GM23248 (cell line): Measurements from ENCODE around the gene PRDM16. TPM values are rescaled to one million over a fixed set of nuclear protein-coding genes. Genes with fewer than 3 reads are reported as not detected.
A peak's percentile ranks its signal among the peaks of the same experiment; 100 is the strongest.

Source experiments
- DNase-seq: peaks from one replicate; pipeline ENCODE4 v3.0.0-alpha.2; 2015
- H2AFZ ChIP-seq: fragments of 200-600 bp; sonication (generic); 2 replicates; pipeline ENCODE4 v1.6.1; 2016; ENCODE audit warnings: antibody characterized with exemption
- H3F3A ChIP-seq: fragments of 200-600 bp; sonication (generic); 2 replicates; pipeline ENCODE4 v1.6.1; 2016; ENCODE audit warnings: mild to moderate bottlenecking, antibody characterized with exemption, mixed run types; ENCODE audit not compliant: insufficient read depth
- H3K27ac ChIP-seq: fragments of 200-600 bp; sonication (generic); 2 replicates; pipeline ENCODE4 v1.5.1; 2016; ENCODE audit warnings: mild to moderate bottlenecking
- H3K27me3 ChIP-seq: fragments of 200-600 bp; sonication (generic); replicated peaks from 2 replicates; pipeline ENCODE4 v1.6.1; 2016; ENCODE audit warnings: mild to moderate bottlenecking; ENCODE audit not compliant: insufficient read depth
- H3K36me3 ChIP-seq: fragments of 200-600 bp; sonication (generic); 2 replicates; pipeline ENCODE4 v1.6.1; 2016; ENCODE audit warnings: low read depth, mild to moderate bottlenecking
- H3K4me1 ChIP-seq: fragments of 200-600 bp; sonication (generic); 2 replicates; pipeline ENCODE4 v1.6.1; 2016; ENCODE audit warnings: mild to moderate bottlenecking; ENCODE audit not compliant: insufficient read depth
- H3K4me2 ChIP-seq: fragments of 200-600 bp; sonication (generic); one replicate; pipeline ENCODE4 v1.6.1; 2016; ENCODE audit warnings: mild to moderate bottlenecking; ENCODE audit not compliant: unreplicated experiment
- H3K4me3 ChIP-seq: fragments of 200-600 bp; sonication (generic); 2 replicates; pipeline ENCODE4 v1.5.1; 2016; ENCODE audit warnings: mild to moderate bottlenecking
- H3K79me2 ChIP-seq: fragments of 200-600 bp; sonication (generic); 2 replicates; pipeline ENCODE4 v1.6.1; 2016; ENCODE audit warnings: mild to moderate bottlenecking; ENCODE audit not compliant: insufficient read depth
- H3K9ac ChIP-seq: fragments of 200-600 bp; sonication (generic); 2 replicates; pipeline ENCODE4 v1.6.1; 2016; ENCODE audit warnings: mild to moderate bottlenecking
- H3K9me2 ChIP-seq: fragments of 200-600 bp; sonication (generic); 2 replicates; pipeline ENCODE4 v1.6.1; 2016; ENCODE audit warnings: mixed run types, mild to moderate bottlenecking, moderate library complexity; ENCODE audit not compliant: insufficient read depth
- H3K9me3 ChIP-seq: fragments of 200-600 bp; sonication (generic); one replicate; pipeline ENCODE4 v1.6.1; 2017; ENCODE audit warnings: low read depth
- H4K20me1 ChIP-seq: fragments of 200-600 bp; sonication (generic); 2 replicates; pipeline ENCODE4 v1.6.0; 2016; ENCODE audit not compliant: insufficient read depth
- EZH2 ChIP-seq: fragments of 200-600 bp; sonication (generic); IDR thresholded peaks from 2 replicates; pipeline ENCODE4 v1.6.1; 2018; ENCODE audit warnings: antibody characterized with exemption, mild to moderate bottlenecking; ENCODE audit not compliant: insufficient read depth, poor library complexity, severe bottlenecking
- EZH2phosphoT487 ChIP-seq: fragments of 200-600 bp; sonication (generic); IDR thresholded peaks from 2 replicates; pipeline ENCODE4 v1.6.1; 2018; ENCODE audit warnings: antibody characterized with exemption, moderate library complexity, mild to moderate bottlenecking, low read depth; ENCODE audit not compliant: insufficient read depth
- WGBS, 2 experiments: methylation state at CpG; one replicate each; pipeline ENCODE4 v1.1.6; 2015 to 2017; ENCODE audit warnings: low lambda C conversion rate in 2 of 2, low coverage in 1 of 2; ENCODE audit errors: missing lambda C conversion rate in 2 of 2; 5-methylcytosine and 5-hydroxymethylcytosine counted together
- in situ Hi-C: fragments of 300-500 bp; cut with MboI; formaldehyde crosslinking; loops from 2 replicates; pipeline ENCODE4 v1.15.0; 2020
- polyA plus RNA-seq: library from polyadenylated mRNA; unstranded; fragments of >200 nt; fragmentation: Nextera tagmentation; extraction: Ambion mirVana; gene quantifications from 2 replicates; pipeline ENCODE4 v1.2.1, GENCODE V29; 2016
- total RNA-seq: library from RNA; depleted of rRNA; stranded (reverse); fragments of >200 nt; shearing (Covaris generic); gene quantifications from 2 replicates; pipeline ENCODE4 v1.2.3, GENCODE V29; 2014

PRDM16 gene
- total and polyA plus RNA-seq, 2 experiments from 2014 or later = 0.18 TPM; not detected in 1

GRCh38 chr1:3219005-3219790 is 150.2 kb downstream of the PRDM16 start:
- no peak overlapping the region for H3K4me3 ChIP-seq
- H3K27me3 ChIP-seq = peaks cover 51% of the 10 kb centered on the region
- H3F3A ChIP-seq = no peaks in the 10 kb centered on the region
- no peaks in the 10 kb centered on the region for H3K79me2 ChIP-seq
- no peaks in the 10 kb centered on the region for H3K4me1 ChIP-seq
- in situ Hi-C loops = no loop called here
- H3K27ac ChIP-seq = no peak overlapping the region
- no peak overlapping the region for H3K9ac ChIP-seq
- no peaks in the 10 kb centered on the region for H3K36me3 ChIP-seq
- 0 out of 2 replicates have a peak, but pooled peaks have one; percentile 52 for TF ChIP-seq EZH2phosphoT487
- no peak for TF ChIP-seq EZH2
- no peaks in the 10 kb centered on the region for H3K9me2 ChIP-seq
- no peaks in the 10 kb centered on the region for H4K20me1 ChIP-seq
- WGBS, 2 experiments = 19 to 20% methylated on average over 32 to 37 of the region's 37 CpGs
- peak; percentile 73 for DNase-seq
- no peak overlapping the region for H2AFZ ChIP-seq
- peak overlapping the region; percentile 4 for H3K4me2 ChIP-seq
- H3K9me3 ChIP-seq = no peaks in the 10 kb centered on the region

- no peak overlapping the region for H3K9ac ChIP-seq
- no peak overlapping the region for H3K27ac ChIP-seq
- H3K9me3 ChIP-seq = no peaks in the 10 kb centered on the region
- no peak overlapping the region for H3K4me3 ChIP-seq
- no peak overlapping the region for H2AFZ ChIP-seq
- no peaks in the 10 kb centered on the region for H4K20me1 ChIP-seq
- H3K4me2 ChIP-seq = no peak overlapping the region
- no peaks in the 10 kb centered on the region for H3K4me1 ChIP-seq
- in situ Hi-C loops = no loop called here
- no peaks in the 10 kb centered on the region for H3F3A ChIP-seq
- H3K27me3 ChIP-seq = peaks cover 51% of the 10 kb centered on the region
- WGBS, 2 experiments = 68% methylated on average over 29 to 32 of the region's 32 CpGs
- H3K79me2 ChIP-seq = no peaks in the 10 kb centered on the region
- no peaks in the 10 kb centered on the region for H3K9me2 ChIP-seq
- DNase-seq = no peak
- H3K36me3 ChIP-seq = no peaks in the 10 kb centered on the region
- TF ChIP-seq EZH2phosphoT487 (no peak), EZH2 (no peak)
Observed at GRCh38 chr1:3219791-3220467, 150.9 kb downstream of the PRDM16 start.

- DNase-seq = no peak
- Histone ChIP-seq H3K79me2 (no peaks in the 10 kb centered on the region), H2AFZ (no peak overlapping the region), H3K36me3 (no peaks in the 10 kb centered on the region), H3K27me3 (peaks cover 59% of the 10 kb centered on the region), H3F3A (no peaks in the 10 kb centered on the region), H3K4me3 (no peak overlapping the region), H3K9me3 (no peaks in the 10 kb centered on the region), H3K9ac (no peak overlapping the region), H3K27ac (no peak overlapping the region), H3K4me1 (no peaks in the 10 kb centered on the region), H4K20me1 (no peaks in the 10 kb centered on the region), H3K9me2 (no peaks in the 10 kb centered on the region), H3K4me2 (no peak overlapping the region)
- TF ChIP-seq EZH2phosphoT487 (no peak), EZH2 (no peak)
- WGBS, 2 experiments = 62 to 66% methylated on average over 24 of the region's 24 CpGs
- in situ Hi-C loops = no loop called here
Observed at GRCh38 chr1:3221112-3222041, 152.4 kb downstream of the PRDM16 start.

- Histone ChIP-seq H3K9me2 (no peaks in the 10 kb centered on the region), H3K79me2 (no peaks in the 10 kb centered on the region), H3K9me3 (no peaks in the 10 kb centered on the region), H3F3A (no peaks in the 10 kb centered on the region), H2AFZ (no peak overlapping the region), H3K27me3 (peaks cover 66% of the 10 kb centered on the region), H3K36me3 (no peaks in the 10 kb centered on the region), H3K9ac (no peak overlapping the region), H3K4me2 (no peak overlapping the region), H3K4me1 (no peaks in the 10 kb centered on the region), H4K20me1 (no peaks in the 10 kb centered on the region), H3K27ac (no peak overlapping the region), H3K4me3 (no peak overlapping the region)
- DNase-seq = no peak
- in situ Hi-C loops = no loop called here
- no peak for TF ChIP-seq EZH2
- TF ChIP-seq EZH2phosphoT487 = no peak
- 52 to 57% methylated on average over 11 to 16 of the region's 16 CpGs for WGBS, 2 experiments
Observed at GRCh38 chr1:3222042-3222692, 153.2 kb downstream of the PRDM16 start.
